Osteoblast (primary cell): ENCODE measurements around the gene RNH1. TPM values are rescaled to one million over a fixed set of nuclear protein-coding genes. Genes with fewer than 3 reads are reported as not detected.
A peak's percentile ranks its signal among the peaks of the same experiment; 100 is the strongest.

Source experiments
- DNase-seq: peaks from one replicate; pipeline ENCODE4 v3.0.0; 2011; ENCODE audit warnings: low spot score, mixed read lengths; ENCODE audit not compliant: insufficient read length; ENCODE audit errors: missing footprints
- H2AFZ ChIP-seq: 2 replicates; pipeline ENCODE4 v1.6.0; 2011; ENCODE audit warnings: mild to moderate bottlenecking, low read length
- H3K27ac ChIP-seq: 2 replicates; pipeline ENCODE4 v1.5.1; 2011; ENCODE audit warnings: mild to moderate bottlenecking, low read depth, low read length, moderate library complexity
- H3K27me3 ChIP-seq: 2 replicates; pipeline ENCODE4 v1.6.0; 2012; ENCODE audit warnings: mild to moderate bottlenecking, control low read depth, inconsistent platforms, low read length, moderate library complexity; ENCODE audit not compliant: insufficient read depth
- H3K36me3 ChIP-seq: 2 replicates; pipeline ENCODE4 v1.5.1; 2011; ENCODE audit warnings: mild to moderate bottlenecking, low read length, control low read depth, moderate library complexity; ENCODE audit not compliant: insufficient read depth
- H3K4me1 ChIP-seq: 2 replicates; pipeline ENCODE4 v1.5.1; 2011; ENCODE audit warnings: mild to moderate bottlenecking, low read length, control low read depth, moderate library complexity; ENCODE audit not compliant: insufficient read depth
- H3K4me2 ChIP-seq: 2 replicates; pipeline ENCODE4 v1.6.0; 2011; ENCODE audit warnings: mild to moderate bottlenecking, low read length; ENCODE audit not compliant: insufficient read depth
- H3K4me3 ChIP-seq: fragments of 200-600 bp; sonication (generic); 3 replicates; pipeline ENCODE4 v1.5.1; 2012; ENCODE audit warnings: mild to moderate bottlenecking, low read length, inconsistent platforms; ENCODE audit not compliant: insufficient read depth
- H3K79me2 ChIP-seq: 2 replicates; pipeline ENCODE4 v1.6.0; 2012; ENCODE audit warnings: mild to moderate bottlenecking, low read length, control low read depth, inconsistent platforms; ENCODE audit not compliant: insufficient read depth
- H3K9me3 ChIP-seq: 2 replicates; pipeline ENCODE4 v1.5.1; 2011; ENCODE audit warnings: low read depth, low read length, control low read depth
- H4K20me1 ChIP-seq: 2 replicates; pipeline ENCODE4 v1.6.0; 2012; ENCODE audit warnings: mild to moderate bottlenecking, low read length, control low read depth; ENCODE audit not compliant: insufficient read depth
- CTCF ChIP-seq: IDR thresholded peaks from 2 replicates; pipeline ENCODE4 v1.5.1; 2011; ENCODE audit warnings: mild to moderate bottlenecking, low read depth, low read length, moderate library complexity; ENCODE audit errors: extremely low read depth
- total RNA-seq: library from RNA; depleted of rRNA; stranded (reverse); fragments of >200 nt; gene quantifications from 2 replicates; pipeline ENCODE4 v1.2.3, GENCODE V29; 2012

RNH1 gene
- total RNA-seq, 1 donor, result 506 TPM

- no peaks in the 10 kb centered on the region for H3K4me1 ChIP-seq
- no peak for TF ChIP-seq CTCF
- H3K4me3 ChIP-seq, result no peak overlapping the region
- no peaks in the 10 kb centered on the region for H3K9me3 ChIP-seq
- H3K36me3 ChIP-seq, result peaks cover 9% of the 10 kb centered on the region
- no peaks in the 10 kb centered on the region for H4K20me1 ChIP-seq
- H3K4me2 ChIP-seq, result no peak overlapping the region
- H3K79me2 ChIP-seq, result peaks cover 12% of the 10 kb centered on the region
- H3K27ac ChIP-seq, result no peak overlapping the region
- DNase-seq, result peak; percentile 88
- H2AFZ ChIP-seq, result no peak overlapping the region
- H3K27me3 ChIP-seq, result no peaks in the 10 kb centered on the region
Measured at GRCh38 chr11:488579-488978, 18.5 kb downstream of the RNH1 start.

GRCh38 chr11:488062-488461 lies 19.0 kb downstream of the RNH1 start:
- H2AFZ ChIP-seq, result no peak overlapping the region
- H3K36me3 ChIP-seq, result peaks cover 9% of the 10 kb centered on the region
- H3K27me3 ChIP-seq, result no peaks in the 10 kb centered on the region
- H4K20me1 ChIP-seq, result no peaks in the 10 kb centered on the region
- H3K79me2 ChIP-seq, result peaks cover 12% of the 10 kb centered on the region
- no peak overlapping the region for H3K4me2 ChIP-seq
- H3K4me3 ChIP-seq, result no peak overlapping the region
- H3K4me1 ChIP-seq, result no peaks in the 10 kb centered on the region
- TF ChIP-seq CTCF, result no peak
- H3K9me3 ChIP-seq, result no peaks in the 10 kb centered on the region
- DNase-seq, result peak; percentile 67
- H3K27ac ChIP-seq, result no peak overlapping the region

- TF ChIP-seq CTCF, result no peak
Measured at GRCh38 chr11:487571-488021, 19.4 kb downstream of the RNH1 start.

GRCh38 chr11:486189-486588 lies 20.9 kb downstream of the RNH1 start:
- Histone ChIP-seq H3K36me3 (peaks cover 5% of the 10 kb centered on the region), H3K27me3 (no peaks in the 10 kb centered on the region), H4K20me1 (peaks cover 1% of the 10 kb centered on the region), H3K27ac (no peak overlapping the region), H3K79me2 (peaks cover 12% of the 10 kb centered on the region), H3K4me1 (no peaks in the 10 kb centered on the region), H3K9me3 (no peaks in the 10 kb centered on the region), H3K4me2 (no peak overlapping the region), H2AFZ (no peak overlapping the region), H3K4me3 (no peak overlapping the region)
- no peak for TF ChIP-seq CTCF
- DNase-seq, result peak; percentile 54

More at GRCh38 chr11:487571-488021, 19.4 kb downstream of the RNH1 start:
- Histone ChIP-seq H3K4me2 (no peak overlapping the region), H2AFZ (no peak overlapping the region), H3K4me3 (no peak overlapping the region), H3K9me3 (no peaks in the 10 kb centered on the region), H3K4me1 (no peaks in the 10 kb centered on the region), H3K27ac (no peak overlapping the region), H4K20me1 (no peaks in the 10 kb centered on the region), H3K36me3 (peaks cover 9% of the 10 kb centered on the region), H3K79me2 (peaks cover 12% of the 10 kb centered on the region), H3K27me3 (no peaks in the 10 kb centered on the region)
- DNase-seq, result peak; percentile 72
